Esophagus mucosa (tissue), 1 donor: ENCODE results near the gene HES2. TPM values are rescaled to one million over a fixed set of nuclear protein-coding genes. Genes with fewer than 3 reads are reported as not detected.
"Not testable (repeated sequence)": the region's sequence is repeated elsewhere in the genome, so short reads cannot be mapped to it uniquely, and the experiment has no call there.

Experiments used
- ATAC-seq: fragments of 200-7000 bp; cut with Tn5 transposase; one replicate; pipeline ENCODE4 v1.9.1; 2020
- total RNA-seq: library from RNA; stranded (reverse); gene quantifications from one replicate; pipeline ENCODE4 v1.2.4, GENCODE V29; 2023
- donor health status: DM: yes; HTN: yes; CAD: no.

HES2 gene
- total RNA-seq, 1 donor from 2014 or later: 47.3 TPM

- ATAC-seq: not testable (repeated sequence)
Measured at GRCh38 chr1:6453895-6454855, 34.5 kb upstream of the HES2 start.

GRCh38 chr1:6450943-6451373 is 31.2 kb upstream of the HES2 start:
- ATAC-seq: no peak

DNA sequence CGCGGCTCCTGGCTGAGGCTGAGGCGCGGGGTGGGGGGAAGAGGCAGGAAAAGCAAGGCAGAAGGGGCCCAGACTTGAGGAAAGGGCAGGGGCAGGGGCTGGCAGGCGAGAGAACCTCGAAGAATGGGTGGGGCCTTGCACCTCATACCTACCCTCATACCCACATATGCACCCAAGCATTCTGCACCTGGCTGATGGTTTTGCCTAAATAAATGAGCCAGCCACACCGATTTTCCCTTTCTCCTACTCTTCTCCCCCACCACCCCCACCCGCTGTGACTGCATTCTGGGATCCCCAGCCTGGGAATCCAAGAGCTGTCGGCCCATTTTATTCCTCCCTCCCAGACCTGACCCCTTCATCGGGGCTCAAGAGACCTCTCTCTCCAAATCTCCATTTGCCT is 30.8 kb upstream of the HES2 start:
- not testable (repeated sequence) for ATAC-seq

DNA sequence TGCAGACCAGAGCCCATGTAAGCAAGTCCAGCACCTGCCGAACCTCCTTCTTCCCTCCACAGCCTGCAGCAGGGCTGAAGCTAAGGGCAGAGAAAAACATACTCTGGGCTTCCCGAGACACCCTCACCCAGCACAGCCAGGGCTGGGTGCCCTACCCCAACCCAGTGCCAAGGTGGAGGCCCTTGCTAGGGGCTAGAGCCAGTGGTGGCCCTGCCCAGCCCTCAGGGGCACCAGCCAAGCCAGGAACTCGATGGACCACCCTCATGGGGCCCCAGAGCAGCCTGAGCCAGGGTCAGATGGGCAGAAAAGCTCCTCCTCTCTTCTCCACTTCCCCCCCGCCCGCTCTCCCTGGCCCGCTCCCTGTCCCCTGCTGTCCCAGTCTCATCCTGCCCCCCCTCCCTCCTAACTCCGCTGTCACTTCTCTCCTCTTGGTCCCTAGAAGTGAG is 30.3 kb upstream of the HES2 start:
- no peak for ATAC-seq

- peak; percentile 2 for ATAC-seq
Measured at GRCh38 chr1:6448749-6449631, 29.3 kb upstream of the HES2 start.

- peak; percentile 21 for ATAC-seq
Measured at GRCh38 chr1:6447818-6448748, 28.4 kb upstream of the HES2 start.

DNA sequence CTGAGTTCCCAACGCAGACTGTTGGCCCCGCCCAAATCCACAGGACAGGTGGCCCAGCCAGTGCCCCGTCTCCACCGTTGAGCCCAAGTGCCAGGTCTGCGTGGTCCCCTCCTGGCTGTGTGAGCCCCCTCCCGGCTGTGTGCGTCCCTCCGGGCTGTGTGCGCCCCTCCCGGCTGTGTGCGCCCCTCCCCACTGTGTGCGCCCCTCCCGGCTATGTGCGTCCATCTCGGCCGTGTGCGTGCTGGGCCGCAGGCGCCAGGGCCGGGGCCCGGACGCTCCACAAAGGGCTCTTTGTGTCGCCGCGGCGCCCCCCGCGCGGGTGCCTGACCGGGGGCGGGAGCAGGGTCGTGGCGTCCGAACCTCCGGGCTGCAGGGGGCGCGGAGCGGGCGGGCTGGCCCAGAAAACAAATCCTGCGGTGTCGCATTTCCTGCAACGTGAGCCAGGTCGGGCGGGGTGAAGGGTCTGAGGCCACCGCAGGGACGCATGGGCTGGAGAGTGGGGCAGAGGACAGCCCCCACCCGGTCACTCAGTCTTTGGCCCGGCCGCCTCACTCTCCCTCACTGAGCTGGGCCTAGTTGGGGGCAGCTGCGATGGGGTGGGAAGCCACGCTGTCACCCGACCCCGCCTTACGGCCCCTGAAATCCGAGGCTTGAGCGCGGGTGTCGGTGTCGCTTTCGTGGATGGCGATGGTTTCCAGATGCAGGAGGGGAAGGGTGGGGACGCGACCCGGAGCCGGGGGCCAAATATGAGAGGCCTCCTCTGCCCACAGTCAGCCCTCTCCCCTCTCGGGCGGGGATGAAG is 27.5 kb upstream of the HES2 start:
- ATAC-seq: no peak

DNA sequence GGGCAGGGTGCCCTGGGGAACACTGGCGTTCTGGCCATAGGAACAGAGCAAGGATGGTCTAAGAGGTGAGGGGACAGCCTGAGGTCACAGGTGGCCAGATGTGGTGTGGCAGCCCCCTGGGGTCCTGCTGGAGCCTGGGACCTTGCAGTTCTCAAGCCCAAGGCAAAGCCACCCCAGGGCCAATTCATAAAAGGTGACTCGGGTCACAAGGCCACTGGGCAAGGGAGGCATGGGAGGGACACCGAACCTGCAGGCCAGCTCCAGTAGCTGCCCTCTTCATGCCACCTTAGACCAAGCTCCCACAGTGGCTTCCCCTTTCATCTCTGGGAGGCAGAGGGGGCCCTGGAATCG is 26.9 kb upstream of the HES2 start:
- no peak for ATAC-seq

DNA sequence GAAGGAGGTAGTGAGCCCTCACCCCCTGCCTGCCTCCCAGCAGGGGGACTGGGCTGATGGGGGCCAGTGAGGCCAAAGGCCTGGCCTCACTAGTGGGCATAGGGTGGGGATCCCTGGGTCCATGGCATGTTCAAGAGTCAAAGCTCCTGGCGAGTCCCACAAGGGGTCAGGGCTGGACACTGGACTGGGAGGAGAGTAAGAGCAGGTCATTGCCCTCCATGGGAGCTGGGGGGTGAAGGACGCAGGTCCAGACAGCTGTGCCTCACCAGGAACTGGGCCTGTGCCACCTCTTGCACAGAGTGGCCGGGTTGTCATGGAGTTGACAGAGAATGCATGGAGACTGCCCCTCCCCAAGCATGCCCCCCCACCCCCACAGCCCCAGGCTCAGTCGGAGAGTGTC is 26.2 kb upstream of the HES2 start:
- ATAC-seq: not testable (repeated sequence)

DNA sequence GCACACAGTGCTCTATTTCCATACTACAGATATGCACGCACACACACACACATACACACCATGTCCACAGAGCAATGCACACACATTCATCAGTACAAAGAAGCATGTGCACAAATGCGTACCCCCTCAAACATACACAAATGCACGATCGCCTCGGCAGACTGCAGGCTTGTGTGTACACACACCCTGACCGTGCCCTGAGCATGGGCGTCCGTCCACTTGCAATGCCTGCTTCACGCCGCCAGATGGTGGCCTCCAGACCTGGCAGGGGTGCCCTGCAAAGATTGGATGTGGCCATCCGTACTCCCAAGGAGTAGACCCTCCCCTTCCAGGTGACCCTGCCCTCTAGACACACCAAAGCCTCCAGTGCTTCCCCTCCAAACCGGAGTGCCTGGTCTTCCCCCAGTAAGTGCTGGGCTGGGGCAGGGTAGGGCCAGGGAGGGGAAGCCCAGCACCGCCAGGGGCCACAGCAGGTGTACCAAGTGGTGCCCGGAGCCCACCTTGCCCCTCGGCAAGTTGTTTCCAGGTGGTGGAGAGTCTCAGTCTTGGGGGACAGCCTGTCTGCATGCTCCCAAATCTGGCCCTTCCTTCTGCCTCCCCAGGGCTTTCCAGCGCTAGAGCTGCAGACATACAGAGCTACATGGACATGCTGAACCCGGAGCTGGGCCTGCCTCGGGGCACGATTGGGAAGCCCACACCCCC is 25.5 kb upstream of the HES2 start:
- ATAC-seq: peak; percentile 12

DNA sequence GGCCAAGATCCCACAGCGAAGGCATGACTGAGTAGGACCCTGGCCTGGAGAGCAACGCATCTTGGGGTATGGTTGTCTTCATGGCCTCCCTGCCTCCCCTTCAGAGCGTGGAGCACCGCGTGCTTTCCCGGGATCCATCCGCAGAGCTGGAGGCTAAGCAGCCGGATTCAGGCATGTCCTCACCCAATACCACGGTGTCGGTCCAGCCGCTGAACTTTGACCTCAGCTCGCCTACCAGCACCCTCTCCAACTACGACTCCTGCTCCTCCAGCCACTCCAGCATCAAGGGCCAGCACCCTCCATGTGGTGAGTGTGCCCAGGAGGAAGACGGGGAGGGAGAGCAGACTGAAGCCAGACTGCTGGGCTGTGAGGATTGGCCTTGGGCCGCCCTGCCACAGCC is 24.7 kb upstream of the HES2 start:
- no peak for ATAC-seq

- ATAC-seq: no peak
Measured at GRCh38 chr1:6443339-6444115, 23.8 kb upstream of the HES2 start.

DNA sequence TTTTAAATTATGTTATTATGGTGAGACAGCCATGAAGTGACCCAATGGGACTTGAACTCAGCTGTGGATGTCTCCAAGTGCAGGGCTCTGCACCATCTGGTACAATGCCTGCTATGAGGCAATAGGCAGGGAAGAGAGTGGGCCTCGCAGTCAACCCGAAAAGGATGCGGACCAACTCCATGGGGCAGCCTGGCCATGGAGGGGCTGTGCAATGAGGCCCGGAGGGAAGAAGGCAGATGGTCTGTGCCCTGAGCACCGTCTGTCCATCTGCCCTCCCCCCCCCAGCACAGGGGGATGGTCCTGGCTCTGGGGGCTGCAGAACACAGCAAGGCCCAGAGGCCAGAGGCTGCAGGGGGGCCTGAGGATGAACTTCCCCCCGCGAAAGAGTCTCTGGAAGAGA is 21.9 kb upstream of the HES2 start:
- no peak for ATAC-seq

- peak; percentile 77 for ATAC-seq
Measured at GRCh38 chr1:6440198-6441126, 20.7 kb upstream of the HES2 start.

DNA sequence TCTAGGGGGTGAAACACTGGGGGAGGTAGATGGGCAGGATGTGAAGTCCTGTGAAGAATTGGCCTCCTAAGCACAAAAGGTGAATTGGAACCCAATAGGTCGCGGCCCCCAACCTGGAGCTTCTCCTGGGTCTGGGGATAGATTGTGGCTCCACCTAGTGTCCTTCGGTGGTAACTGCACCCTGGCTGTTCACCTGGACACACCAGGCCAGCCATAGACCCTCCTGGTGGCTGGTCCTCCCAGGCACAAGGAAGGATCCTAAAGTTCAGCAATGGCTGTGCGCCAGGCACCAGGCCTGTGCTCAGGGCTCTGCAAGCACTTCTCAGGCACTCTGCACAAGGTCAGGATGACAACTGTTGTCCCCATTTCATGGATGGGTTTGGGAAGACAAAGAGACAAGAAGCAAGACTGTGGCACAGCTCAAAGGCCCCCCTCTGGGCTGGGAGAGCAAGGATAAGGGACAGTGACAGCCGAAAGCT is 18.4 kb upstream of the HES2 start:
- peak; percentile 54 for ATAC-seq

- ATAC-seq: not testable (repeated sequence)
Measured at GRCh38 chr1:6437012-6437700, 17.4 kb upstream of the HES2 start.

- ATAC-seq: not testable (repeated sequence)
Measured at GRCh38 chr1:6436277-6436676, 16.6 kb upstream of the HES2 start.

- ATAC-seq: no peak
Measured at GRCh38 chr1:6435547-6435946, 15.8 kb upstream of the HES2 start.
